DOHH2 (cell line): ENCODE data around the gene FOXO4.

Source experiments
- H3F3A ChIP-seq: fragments of 200-600 bp; sonication (generic), shearing (Covaris generic); 2 replicates; pipeline ENCODE4 v1.6.0; 2016; ENCODE audit warnings: antibody characterized with exemption, mild to moderate bottlenecking; ENCODE audit not compliant: control insufficient read depth, insufficient read depth
- H3K27ac ChIP-seq: fragments of 200-600 bp; sonication (generic); 2 replicates; pipeline ENCODE4 v1.5.1; 2014; ENCODE audit warnings: low read depth, mild to moderate bottlenecking, low read length, moderate library complexity
- H3K27me3 ChIP-seq: fragments of 200-600 bp; sonication (generic); 2 replicates; pipeline ENCODE4 v1.6.1; 2014; ENCODE audit warnings: mild to moderate bottlenecking, low read length, mixed read lengths; ENCODE audit not compliant: control insufficient read depth
- H3K36me3 ChIP-seq: fragments of 200-600 bp; sonication (generic); 2 replicates; pipeline ENCODE4 v1.6.1; 2014; ENCODE audit warnings: mild to moderate bottlenecking, low read length, moderate library complexity, mixed read lengths; ENCODE audit not compliant: control insufficient read depth
- H3K4me1 ChIP-seq: fragments of 200-600 bp; sonication (generic); 2 replicates; pipeline ENCODE4 v1.6.1; 2014; ENCODE audit warnings: mild to moderate bottlenecking, low read length, mixed read lengths; ENCODE audit not compliant: control insufficient read depth
- H3K4me2 ChIP-seq: fragments of 200-600 bp; sonication (generic); 2 replicates; pipeline ENCODE4 v1.6.0; 2014; ENCODE audit warnings: mild to moderate bottlenecking, low read length, moderate library complexity
- H3K4me3 ChIP-seq: fragments of 200-600 bp; sonication (generic); 2 replicates; pipeline ENCODE4 v1.5.1; 2014; ENCODE audit warnings: mild to moderate bottlenecking, low read length, mixed read lengths
- H3K79me2 ChIP-seq: fragments of 200-600 bp; sonication (generic); 2 replicates; pipeline ENCODE4 v1.6.1; 2014; ENCODE audit warnings: mild to moderate bottlenecking, low read length, mixed read lengths; ENCODE audit not compliant: control insufficient read depth
- H3K9me2 ChIP-seq: fragments of 200-600 bp; sonication (generic); replicated peaks from 2 replicates; pipeline ENCODE4 v1.6.1; 2014; ENCODE audit warnings: mild to moderate bottlenecking, low read length, mixed read lengths; ENCODE audit not compliant: control insufficient read depth
- H3K9me3 ChIP-seq: fragments of 200-600 bp; sonication (generic); 2 replicates; pipeline ENCODE4 v1.6.1; 2014; ENCODE audit warnings: antibody characterized with exemption, low read length, mixed read lengths; ENCODE audit not compliant: control insufficient read depth, insufficient read depth
- H4K20me1 ChIP-seq: fragments of 200-600 bp; sonication (generic); 2 replicates; pipeline ENCODE4 v1.6.0; 2014; ENCODE audit warnings: low read depth, mild to moderate bottlenecking, antibody characterized with exemption, low read length, moderate library complexity; ENCODE audit not compliant: control insufficient read depth, insufficient read depth
- EZH2phosphoT487 ChIP-seq: fragments of 200-600 bp; sonication (generic); IDR thresholded peaks from 2 replicates; pipeline ENCODE4 v1.6.1; 2017; ENCODE audit warnings: borderline replicate concordance, mild to moderate bottlenecking, antibody characterized with exemption, low read length, moderate library complexity, mixed read lengths
- TF ChIP-seq, protein P1 (sequence below): fragments of 200-600 bp; sonication (generic); IDR thresholded peaks from one replicate; pipeline ENCODE4 v1.5.1; 2014; ENCODE audit warnings: antibody characterized with exemption, mild to moderate bottlenecking, low read depth, low read length; ENCODE audit not compliant: poor library complexity, severe bottlenecking

The FOXO4 gene

DNA sequence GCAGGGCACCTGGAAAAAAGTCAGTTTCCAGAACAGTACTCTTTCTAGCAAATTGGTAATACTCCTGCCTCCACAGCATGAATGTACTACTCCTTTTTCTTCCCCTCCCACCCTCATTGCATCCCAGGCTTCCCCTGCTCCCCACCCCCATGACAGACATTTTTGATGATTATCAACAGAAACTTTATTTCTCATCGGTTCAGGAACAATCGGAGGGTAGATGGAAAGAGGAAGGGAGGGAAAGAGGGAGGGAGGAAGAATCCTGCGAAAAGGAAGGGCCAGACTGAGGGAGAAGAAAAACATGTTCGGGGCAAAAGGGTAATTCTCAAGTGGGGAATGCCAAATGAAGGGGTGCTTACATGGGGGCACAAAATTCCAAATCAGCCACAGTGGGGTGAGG is 11.6 kb downstream of the FOXO4 start:
- no peak overlapping the region for H3K27ac ChIP-seq
- H3F3A ChIP-seq: no peaks in the 10 kb centered on the region
- peaks cover 34% of the 10 kb centered on the region for H3K4me1 ChIP-seq
- H4K20me1 ChIP-seq: no peaks in the 10 kb centered on the region
- H3K36me3 ChIP-seq: no peaks in the 10 kb centered on the region
- no peaks in the 10 kb centered on the region for H3K79me2 ChIP-seq
- no peak for TF ChIP-seq EZH2phosphoT487
- TF ChIP-seq, protein P1, sequence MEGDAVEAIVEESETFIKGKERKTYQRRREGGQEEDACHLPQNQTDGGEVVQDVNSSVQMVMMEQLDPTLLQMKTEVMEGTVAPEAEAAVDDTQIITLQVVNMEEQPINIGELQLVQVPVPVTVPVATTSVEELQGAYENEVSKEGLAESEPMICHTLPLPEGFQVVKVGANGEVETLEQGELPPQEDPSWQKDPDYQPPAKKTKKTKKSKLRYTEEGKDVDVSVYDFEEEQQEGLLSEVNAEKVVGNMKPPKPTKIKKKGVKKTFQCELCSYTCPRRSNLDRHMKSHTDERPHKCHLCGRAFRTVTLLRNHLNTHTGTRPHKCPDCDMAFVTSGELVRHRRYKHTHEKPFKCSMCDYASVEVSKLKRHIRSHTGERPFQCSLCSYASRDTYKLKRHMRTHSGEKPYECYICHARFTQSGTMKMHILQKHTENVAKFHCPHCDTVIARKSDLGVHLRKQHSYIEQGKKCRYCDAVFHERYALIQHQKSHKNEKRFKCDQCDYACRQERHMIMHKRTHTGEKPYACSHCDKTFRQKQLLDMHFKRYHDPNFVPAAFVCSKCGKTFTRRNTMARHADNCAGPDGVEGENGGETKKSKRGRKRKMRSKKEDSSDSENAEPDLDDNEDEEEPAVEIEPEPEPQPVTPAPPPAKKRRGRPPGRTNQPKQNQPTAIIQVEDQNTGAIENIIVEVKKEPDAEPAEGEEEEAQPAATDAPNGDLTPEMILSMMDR: no peak
- H3K9me3 ChIP-seq: no peaks in the 10 kb centered on the region
- H3K4me2 ChIP-seq: no peak overlapping the region
- H3K27me3 ChIP-seq: no peaks in the 10 kb centered on the region
- H3K4me3 ChIP-seq: no peak overlapping the region
- no peaks in the 10 kb centered on the region for H3K9me2 ChIP-seq

DNA sequence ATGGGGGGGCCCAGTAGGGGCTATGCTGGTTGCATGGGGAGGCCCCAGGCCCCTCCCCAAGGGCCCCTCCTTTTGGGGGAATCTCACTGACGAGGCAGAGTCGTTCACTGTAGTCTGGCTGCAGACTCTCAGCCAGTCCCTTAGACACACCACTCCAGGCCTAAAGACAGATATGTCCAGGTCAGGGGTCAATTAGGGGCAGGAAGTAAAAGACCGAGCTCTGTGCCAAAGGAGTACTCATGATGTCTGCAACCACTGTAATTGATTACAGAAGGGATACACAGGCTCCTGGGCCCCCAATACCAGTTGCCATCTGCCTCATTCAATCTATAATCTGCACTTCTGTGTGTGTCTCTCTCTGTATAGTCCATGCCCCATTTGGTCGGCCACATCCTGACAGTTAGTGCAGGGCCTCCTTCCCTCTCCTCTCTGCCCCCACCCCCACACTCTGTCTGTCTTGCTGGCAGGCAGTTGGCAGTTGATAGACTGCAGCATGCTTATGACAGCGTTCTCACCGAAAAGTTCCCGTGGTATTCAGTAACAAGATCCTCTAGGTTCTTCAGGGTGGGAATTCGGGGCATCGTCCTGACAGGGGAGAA is 12.2 kb downstream of the FOXO4 start:
- Histone ChIP-seq H3K9me2 (no peaks in the 10 kb centered on the region), H3K36me3 (no peaks in the 10 kb centered on the region), H3F3A (no peaks in the 10 kb centered on the region), H3K79me2 (no peaks in the 10 kb centered on the region), H3K4me1 (peaks cover 38% of the 10 kb centered on the region), H3K4me2 (no peak overlapping the region), H3K4me3 (no peak overlapping the region), H3K9me3 (no peaks in the 10 kb centered on the region), H4K20me1 (no peaks in the 10 kb centered on the region), H3K27me3 (no peaks in the 10 kb centered on the region), H3K27ac (no peak overlapping the region)
- TF ChIP-seq, protein P1: no peak
- no peak for TF ChIP-seq EZH2phosphoT487

DNA sequence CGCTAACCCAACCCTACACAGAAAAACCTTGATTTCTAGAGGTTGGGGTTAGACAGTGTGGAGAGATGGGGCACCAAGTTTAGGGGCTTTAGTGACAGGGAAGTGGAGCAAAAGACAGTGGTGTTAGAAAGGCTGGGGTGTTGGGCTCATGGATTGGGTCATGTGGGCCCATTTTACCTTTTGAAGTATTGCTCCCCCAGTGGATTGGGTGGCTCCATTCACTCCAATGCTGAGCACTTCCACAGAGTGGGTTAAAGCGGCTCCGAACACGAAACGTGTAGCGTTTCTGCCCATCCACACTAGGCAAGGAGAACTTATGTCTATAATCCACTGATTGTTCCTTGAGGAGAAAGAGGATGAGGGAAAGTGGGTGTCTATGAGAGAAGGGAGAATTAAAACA is 13.4 kb downstream of the FOXO4 start:
- Histone ChIP-seq H3K4me2 (no peak overlapping the region), H3K9me3 (no peaks in the 10 kb centered on the region), H3K79me2 (no peaks in the 10 kb centered on the region), H4K20me1 (no peaks in the 10 kb centered on the region), H3K27me3 (no peaks in the 10 kb centered on the region), H3K27ac (no peak overlapping the region), H3K4me3 (no peak overlapping the region), H3K9me2 (no peaks in the 10 kb centered on the region), H3K36me3 (no peaks in the 10 kb centered on the region), H3K4me1 (peaks cover 27% of the 10 kb centered on the region), H3F3A (no peaks in the 10 kb centered on the region)
- TF ChIP-seq EZH2phosphoT487: no peak

DNA sequence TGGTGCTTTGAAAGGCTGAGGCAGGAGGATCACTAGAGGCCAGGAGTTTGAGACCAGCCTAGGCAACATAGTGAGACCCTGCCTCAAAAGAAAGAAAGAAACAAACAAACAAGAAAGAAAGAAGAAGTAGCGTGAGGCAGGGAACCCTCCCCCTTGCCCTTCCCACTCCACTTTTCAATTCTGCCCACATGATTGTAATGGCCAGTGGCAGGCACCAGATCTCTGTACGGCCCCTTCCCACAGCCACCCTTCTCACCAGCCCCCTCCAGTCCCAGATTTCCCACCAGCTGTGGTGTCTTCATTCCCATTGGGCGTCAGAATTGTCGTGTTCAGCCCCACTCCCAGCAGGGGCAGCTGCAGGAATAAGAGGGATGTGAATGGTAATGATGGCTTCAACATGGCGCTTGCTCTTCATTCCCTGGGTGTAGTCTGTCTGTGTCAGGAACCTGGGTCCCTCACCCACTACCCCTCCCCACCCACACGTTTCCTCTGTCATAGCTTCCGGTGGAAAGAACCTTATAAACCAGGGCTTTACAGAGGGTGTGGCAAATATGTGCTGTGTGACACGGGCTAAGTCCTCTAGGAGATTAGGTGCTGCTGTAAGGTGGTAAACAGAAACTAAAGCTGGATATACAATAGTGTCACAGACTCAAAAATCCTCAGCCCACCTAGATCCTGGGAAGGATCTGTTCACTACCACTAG is 15.6 kb downstream of the FOXO4 start, which contains the start of gene IL2RG:
Gene IL2RG (minus strand): TSS at position 437 of the 703 bp plus-strand sequence. CDS start 38 bp downstream, at position 399.
- H3K79me2 ChIP-seq: no peaks in the 10 kb centered on the region
- peak within 1 kb of the TSS; percentile 67 for H3K4me2 ChIP-seq
- H3K4me3 ChIP-seq: peak within 1 kb of the TSS; percentile 65
- peak within 1 kb of the TSS; percentile 42 for H3K27ac ChIP-seq
- H3K27me3 ChIP-seq: no peaks in the 10 kb centered on the region
- no peak for TF ChIP-seq EZH2phosphoT487
- H3K4me1 ChIP-seq: peaks cover 24% of the 10 kb centered on the region
- no peaks in the 10 kb centered on the region for H3K36me3 ChIP-seq
- H3F3A ChIP-seq: no peaks in the 10 kb centered on the region
- no peaks in the 10 kb centered on the region for H3K9me2 ChIP-seq
- H4K20me1 ChIP-seq: no peaks in the 10 kb centered on the region
- no peaks in the 10 kb centered on the region for H3K9me3 ChIP-seq
